GM12872 (cell line): ENCODE results near the gene PELI2.

Experiments
- TF ChIP-seq, protein P1 (sequence below): IDR thresholded peaks from 3 replicates; pipeline ENCODE4 v1.5.1; 2011; ENCODE audit warnings: low read depth, mild to moderate bottlenecking, low read length, moderate library complexity; ENCODE audit not compliant: insufficient read depth

Gene PELI2

DNA sequence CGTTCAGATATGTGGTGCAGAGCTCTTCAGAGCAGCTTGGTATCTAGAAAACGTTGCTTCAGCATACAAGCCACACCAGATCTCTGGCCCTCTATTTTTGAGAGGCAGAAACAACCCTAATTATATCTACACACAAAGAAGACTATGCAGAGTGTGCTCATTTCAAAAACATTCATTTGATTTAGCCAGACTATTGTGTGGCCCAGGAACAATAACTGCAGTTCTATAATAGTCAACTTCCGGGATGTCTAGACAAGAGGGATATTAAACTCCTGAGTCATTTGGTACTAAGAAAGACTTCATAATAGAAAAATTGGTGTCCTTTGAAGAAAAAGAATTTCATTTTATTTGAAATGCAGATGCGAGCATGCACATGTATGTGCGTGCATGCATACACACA, 153.8 kb downstream of the PELI2 start:
- TF ChIP-seq, protein P1, sequence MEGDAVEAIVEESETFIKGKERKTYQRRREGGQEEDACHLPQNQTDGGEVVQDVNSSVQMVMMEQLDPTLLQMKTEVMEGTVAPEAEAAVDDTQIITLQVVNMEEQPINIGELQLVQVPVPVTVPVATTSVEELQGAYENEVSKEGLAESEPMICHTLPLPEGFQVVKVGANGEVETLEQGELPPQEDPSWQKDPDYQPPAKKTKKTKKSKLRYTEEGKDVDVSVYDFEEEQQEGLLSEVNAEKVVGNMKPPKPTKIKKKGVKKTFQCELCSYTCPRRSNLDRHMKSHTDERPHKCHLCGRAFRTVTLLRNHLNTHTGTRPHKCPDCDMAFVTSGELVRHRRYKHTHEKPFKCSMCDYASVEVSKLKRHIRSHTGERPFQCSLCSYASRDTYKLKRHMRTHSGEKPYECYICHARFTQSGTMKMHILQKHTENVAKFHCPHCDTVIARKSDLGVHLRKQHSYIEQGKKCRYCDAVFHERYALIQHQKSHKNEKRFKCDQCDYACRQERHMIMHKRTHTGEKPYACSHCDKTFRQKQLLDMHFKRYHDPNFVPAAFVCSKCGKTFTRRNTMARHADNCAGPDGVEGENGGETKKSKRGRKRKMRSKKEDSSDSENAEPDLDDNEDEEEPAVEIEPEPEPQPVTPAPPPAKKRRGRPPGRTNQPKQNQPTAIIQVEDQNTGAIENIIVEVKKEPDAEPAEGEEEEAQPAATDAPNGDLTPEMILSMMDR: no peak

DNA sequence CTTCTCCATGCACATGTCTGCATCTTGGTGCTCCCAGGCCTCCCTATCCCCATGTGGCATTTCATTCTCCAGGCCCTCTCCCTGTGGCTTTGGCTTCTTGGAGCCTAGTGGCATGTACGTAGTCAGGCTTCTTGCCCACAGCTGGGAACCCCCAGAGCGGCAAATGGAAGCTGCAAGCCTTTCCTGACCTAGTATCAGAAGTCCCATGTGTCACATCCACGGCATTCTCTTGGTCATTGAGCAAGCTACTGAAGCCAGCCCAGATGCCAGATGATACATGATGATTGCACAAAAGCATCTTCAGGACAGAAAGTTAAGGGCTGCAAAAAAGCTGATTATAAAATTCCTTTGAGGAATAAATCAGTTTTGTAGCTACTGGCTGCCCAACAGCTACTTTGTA, 154.9 kb downstream of the PELI2 start:
- TF ChIP-seq, protein P1: no peak

DNA sequence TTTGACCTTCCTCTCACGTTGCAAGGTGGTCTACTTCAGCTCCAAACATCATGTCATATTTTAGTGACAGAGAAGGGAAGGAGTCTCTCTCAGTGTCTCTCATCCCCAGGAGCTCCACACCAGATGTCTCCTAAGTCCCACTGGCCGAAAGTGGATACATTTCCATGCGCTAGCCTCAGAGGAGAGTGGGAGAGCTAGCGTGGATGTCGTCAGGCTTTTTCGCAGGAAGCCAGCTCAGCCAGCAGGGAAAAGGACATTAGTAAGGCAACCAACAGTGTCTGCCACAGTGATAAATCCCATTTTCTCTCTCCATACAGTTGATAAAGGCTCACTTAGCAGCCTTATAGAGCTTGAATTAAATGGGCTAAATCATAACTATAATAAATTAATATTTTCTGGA, 155.7 kb downstream of the PELI2 start:
- TF ChIP-seq, protein P1: no peak

DNA sequence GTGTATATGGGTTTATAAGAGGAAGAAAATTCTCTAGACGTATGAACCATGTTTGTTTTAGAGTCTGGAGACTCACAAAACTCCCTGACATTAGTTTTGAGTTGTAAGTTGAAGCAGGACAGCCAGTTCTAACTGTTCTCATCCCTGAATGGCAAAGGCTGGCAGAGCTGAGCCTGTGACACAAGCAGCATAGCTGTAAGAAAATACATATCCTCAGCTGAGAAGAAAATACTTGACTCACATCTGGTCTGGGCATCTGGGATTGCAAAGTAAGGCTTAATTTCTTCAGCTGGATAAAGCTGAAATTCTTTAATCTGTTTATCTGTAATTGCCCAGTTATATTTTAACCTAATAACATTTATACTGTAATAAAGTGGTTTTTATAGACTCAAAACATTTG, 156.3 kb downstream of the PELI2 start:
- TF ChIP-seq, protein P1: no peak

DNA sequence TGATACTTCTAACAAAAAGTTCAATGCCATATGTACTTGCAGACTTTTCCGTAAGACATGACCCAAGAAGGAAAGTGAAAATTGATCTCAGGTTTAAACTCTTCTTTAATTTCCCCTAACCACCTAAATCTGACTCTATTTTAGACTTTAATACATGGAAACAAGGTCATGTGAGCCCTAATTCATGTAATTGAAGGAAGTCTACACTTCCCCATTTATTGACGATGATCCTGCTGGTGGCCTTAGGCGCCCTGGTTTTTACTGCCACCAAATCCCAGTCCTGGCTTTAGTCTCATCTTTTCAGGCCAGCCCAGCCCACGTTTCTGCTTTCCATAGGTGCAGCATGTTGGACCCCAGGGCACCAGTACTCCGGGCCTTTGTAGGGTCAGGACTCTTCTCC, 157.9 kb downstream of the PELI2 start:
- TF ChIP-seq, protein P1: no peak

DNA sequence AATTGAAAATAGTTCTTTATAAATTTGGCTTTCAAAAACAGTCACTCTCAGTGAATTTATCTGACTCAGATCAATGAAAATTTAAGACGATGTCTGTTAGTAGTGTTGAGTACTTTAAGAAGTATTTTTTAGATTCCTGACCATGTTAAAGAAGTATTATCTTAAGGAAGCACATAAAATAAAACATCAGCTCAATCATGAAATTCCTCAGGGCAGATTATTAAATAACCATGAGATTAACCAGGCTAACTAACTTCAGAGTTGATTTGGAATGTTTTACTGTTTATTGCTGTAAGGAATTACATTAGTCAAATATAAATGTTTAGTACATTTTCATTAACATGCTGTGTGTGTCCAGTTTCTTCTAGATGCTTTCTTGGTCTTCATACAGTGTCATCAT, 160.2 kb downstream of the PELI2 start:
- TF ChIP-seq, protein P1: no peak

DNA sequence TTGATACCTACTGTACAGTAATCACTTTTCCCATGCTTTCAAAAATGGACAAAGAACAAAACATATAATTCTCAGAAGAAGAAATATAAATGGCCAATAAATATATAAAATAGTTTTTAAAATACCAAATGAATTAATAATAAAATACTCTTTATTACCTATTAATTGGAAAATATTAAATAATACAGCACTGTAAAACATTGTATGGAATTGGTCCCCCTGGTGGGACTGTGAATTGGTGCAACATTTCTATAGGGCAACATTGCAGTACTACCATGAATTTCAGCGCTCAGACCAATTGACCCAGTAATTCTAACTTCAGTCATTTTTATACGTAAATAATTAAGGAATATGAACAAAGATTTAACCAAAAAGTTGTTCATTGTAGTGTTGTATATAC, 162.6 kb downstream of the PELI2 start:
- TF ChIP-seq, protein P1: no peak

DNA sequence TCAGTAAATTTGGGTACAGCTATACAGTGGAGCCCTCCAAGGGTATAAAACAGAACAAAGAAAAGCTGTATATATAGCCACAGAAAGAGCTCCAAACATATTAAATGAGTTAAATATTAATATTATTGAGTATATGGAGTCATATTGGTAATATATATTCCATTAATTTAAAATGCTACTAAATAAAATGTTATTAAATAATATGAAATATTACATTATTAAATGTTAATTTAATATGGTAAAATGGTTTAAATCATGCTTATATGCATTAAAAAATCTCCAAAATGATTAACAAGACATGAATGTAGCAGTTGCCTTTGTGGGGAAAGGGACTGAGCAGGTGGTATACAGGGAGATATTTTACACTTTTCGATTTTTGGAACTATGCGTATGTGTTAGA, 164.0 kb downstream of the PELI2 start:
- TF ChIP-seq, protein P1: no peak
